ENCODE results near the gene ERLEC1.
A peak's percentile ranks its signal among the peaks of the same experiment; 100 is the strongest.
"Not testable (repeated sequence)": the region's sequence is repeated elsewhere in the genome, so short reads cannot be mapped to it uniquely, and the experiment has no call there.

ERLEC1 gene

DNA sequence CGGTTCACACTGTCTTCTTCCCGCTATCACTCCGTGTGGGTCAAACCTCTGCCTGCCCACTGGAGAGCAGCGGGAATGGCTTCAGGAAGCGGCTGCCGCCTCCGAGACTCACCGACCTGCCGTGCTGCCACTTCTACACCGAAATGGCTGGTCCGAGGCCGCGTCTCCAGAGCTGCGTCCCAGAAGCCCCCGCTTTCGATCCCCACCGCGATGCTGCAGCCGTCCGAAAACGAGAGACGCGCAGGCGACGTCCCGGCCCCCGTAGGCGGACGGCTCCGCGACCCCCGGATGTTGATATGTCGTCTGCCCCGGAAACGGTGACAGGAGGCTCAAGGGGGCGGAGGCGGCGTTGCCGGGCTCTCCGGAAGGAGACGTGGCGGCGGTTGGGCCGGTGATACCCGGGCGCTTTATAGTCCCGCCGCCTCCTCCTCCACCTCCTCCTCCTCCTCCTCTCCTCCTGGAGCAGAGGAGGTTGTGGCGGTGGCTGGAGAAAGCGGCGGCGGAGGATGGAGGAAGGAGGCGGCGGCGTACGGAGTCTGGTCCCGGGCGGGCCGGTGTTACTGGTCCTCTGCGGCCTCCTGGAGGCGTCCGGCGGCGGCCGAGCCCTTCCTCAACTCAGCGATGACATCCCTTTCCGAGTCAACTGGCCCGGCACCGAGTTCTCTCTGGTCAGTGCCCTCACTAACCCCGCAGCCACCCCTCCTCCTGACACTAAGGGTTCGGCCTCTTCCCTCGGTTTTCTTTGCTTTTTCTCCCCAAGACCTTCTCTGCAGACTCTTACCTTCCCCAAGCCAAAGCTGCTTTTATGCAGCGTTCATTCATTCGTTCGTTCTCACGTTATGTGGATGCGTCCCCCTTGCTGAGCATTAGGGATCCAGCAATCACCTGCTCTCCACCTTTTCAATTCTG lies at the start of gene ERLEC1, which contains the start of gene ASB3:
ERLEC1 (plus strand) TSS at position 340 of the 909 bp plus-strand sequence; CDS start at position 507, 167 bp downstream.
ASB3 (minus strand) TSS at position 249 of the 909 bp plus-strand sequence. CDS start 21,381 bp downstream, outside the sequence.
- peak; percentile 92 for DNase-seq

GRCh38 chr2:53737091-53737490 lies 49.8 kb upstream of the ERLEC1 start:
- no peak for DNase-seq

DNA sequence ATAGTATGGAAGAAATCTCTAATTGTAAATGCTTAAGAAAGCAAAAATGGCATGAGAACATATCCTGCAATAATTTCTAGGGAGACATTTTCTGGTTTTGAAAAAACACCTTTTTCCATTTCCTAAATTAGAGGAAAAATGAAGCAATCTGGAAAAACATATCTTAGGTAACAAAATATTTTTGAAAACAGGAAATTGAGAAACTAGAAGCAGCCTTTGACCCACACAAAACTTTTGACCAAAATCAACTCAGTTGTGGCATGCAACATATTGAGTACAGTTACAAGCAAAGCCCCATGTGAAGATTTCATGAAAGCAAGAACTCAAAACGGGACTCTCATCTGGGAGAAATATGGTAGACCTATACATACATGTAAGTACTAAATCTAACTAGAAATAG lies 47.8 kb upstream of the ERLEC1 start:
- no peak for DNase-seq

DNA sequence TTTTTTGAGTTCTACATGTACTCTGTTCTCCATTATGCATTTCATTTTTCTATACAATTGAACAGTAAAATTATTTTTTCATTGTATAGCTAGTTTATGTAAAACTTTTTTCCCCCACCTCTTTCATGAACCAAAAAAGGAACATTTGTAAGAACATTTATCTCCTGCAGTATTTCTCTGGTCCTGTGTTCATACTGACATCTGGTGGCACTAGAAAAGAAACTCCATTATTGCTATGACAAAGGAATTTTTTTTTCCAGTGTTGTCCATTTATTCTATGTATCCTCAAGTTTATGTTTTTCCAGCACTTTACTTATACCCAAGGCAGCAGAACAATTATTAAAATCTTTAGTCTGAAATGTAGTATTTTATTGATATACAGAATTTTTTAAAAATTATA lies 46.7 kb upstream of the ERLEC1 start:
- peak; percentile 39 for DNase-seq

DNA sequence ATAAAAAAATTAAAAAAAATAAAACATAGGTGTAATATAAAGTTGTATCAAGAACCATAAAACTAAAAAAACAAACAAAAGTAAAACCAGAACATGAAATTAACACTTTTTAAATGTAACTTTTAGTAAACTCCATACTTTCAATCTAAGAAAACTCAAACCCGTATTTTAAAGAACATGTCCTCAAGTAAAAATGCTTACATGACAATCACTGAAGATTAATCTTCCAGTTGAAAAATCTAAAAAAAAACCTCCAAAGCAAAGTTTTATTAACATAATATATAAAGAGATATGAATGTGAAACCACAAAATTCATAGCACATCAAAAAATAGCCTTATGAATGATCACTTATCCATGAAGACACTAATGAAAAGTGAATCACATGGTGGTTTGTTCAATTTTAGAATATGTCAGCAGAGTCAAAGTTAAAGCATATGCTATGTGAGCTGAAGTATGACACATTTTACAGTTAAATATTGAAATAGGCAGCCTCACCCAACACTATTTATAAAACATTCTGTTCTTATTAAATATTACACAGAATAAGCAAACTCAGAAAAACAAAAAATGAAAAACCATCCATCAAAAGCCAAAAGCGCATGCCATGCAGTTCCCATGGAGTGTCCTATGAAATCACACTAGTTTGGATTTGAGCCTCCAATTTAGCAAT lies 42.3 kb upstream of the ERLEC1 start:
- DNase-seq: peak; percentile 6

DNA sequence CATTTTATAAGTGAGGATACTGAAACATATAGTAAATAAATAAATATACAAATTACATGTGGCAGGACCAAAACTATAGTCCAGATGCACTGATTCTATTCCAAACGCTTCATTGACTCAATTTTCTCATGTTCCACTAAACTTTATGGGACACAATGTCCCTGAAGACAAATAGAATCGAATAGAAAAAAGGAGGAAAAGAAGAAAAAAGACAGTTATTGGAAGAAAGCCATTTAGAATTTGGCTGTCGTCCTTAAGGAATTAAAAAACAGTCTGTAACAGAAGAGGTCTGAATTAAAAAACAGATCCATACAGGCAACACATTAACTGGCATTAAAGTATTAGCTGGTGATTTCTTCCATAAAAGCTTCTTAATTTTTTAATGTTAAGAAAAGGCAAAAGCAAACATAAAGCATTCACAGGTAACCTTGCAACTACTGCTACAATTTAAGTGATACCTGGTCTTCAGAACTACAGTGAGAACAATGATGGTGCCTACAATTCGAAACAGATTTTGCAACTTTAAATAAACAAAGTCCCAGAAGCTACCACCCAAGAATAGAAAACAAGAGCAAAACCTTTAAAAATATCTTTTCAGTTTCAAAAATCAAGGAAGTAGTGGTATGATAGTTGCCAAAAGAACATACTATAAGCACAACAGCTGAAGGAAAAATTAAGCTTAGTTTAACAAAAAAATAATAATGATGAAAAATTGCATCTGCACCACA lies 36.6 kb upstream of the ERLEC1 start:
- no peak for DNase-seq

DNA sequence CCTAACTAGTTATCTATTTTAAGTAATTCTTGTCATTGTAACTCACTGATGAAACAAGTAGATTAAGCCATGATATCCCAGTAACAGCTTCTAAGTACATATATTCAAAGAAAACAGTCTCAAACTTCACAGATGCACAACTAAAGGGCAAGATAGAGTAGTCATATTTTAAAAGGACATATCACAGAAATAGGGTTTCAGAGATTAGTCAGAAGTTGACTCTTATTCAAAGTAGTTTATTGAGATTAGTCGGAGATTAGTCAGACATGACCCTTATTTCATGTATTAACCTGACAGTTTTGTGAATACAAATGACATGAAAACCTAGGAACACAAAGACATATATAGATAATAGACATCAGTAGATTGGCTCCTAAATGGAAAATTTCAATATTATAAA lies 35.1 kb upstream of the ERLEC1 start:
- peak; percentile 41 for DNase-seq

DNA sequence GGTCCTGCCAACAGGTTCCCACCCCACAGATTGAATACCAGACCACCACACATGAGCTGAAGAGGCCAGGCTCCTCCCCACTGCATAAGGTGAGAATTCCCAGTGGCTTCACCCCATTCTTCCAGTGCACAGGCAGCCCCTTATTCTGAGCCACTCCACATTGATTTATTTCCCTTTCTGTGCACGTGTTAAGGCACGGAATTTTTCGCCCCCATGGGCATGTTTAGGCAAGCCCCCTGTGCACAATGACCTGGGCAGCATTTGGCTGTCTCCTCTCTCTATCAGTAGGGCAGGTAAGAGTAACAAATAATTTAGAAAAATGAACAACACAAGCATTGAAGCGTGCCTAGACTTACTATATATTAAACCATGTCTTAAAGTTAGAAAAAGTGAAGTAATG lies 34.5 kb upstream of the ERLEC1 start:
- DNase-seq: no peak

GRCh38 chr2:53753041-53753440 lies 33.8 kb upstream of the ERLEC1 start:
- no peak for DNase-seq

DNA sequence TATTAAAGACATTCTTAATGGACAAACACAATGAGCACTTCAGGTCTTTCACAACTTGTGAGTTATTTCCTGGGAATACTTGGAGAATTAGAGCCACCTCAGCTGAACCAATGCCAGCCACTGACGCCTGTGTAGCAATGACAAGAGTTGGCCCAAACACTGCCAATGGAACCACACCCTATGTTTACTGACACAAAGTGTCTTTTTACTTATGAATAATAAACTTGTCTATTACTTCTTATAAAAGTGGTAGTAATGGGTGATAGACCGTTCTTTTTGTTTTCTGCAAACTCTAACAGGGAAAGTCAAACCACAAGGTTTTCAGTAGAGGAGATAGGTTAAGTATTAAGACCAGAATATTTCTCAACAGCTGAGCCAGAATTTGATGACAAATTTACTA lies 31.7 kb upstream of the ERLEC1 start:
- no peak for DNase-seq

DNA sequence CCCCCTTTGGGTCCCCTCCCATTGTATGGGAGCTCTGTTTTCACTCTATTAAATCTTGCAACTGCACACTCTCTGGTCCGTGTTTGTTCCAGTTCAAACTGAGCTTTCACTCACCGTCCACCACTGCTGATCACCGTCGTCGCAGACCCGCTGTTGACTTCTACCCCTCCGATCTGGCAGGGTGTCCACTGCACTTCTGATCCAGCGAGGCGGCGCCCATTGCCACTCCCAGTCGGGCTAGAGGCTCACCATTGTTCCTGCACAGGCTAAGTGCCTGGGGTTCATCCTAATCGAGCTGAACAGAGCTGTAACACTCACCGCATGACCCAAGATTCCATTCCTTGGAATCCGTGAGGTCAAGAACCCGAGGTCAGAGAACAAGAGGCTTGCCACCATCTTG lies 30.2 kb upstream of the ERLEC1 start:
- DNase-seq: no peak

DNA sequence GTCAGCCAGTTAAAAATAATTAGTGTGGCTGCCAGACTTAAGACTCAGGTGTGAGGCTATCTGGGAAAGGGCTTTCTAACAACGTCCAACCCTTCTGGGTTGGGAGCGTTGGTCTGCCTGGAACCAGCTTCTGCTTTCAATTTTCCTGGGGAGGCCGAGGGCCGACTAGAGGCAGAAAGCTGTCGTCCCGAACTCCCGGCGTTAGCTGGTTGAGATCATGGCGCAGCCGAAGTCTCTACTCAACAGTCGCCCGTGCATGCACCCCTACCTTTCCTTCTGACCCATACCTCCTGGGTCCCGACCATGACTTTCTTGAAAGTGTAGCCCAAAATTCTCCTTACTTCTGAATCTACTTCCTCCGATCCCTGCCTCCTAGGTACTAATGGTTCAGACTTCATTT lies 29.6 kb upstream of the ERLEC1 start:
- DNase-seq: not testable (repeated sequence)

GRCh38 chr2:53765767-53766166 lies 21.1 kb upstream of the ERLEC1 start:
- DNase-seq: no peak

- peak; percentile 72 for DNase-seq
These were observed 19.2 kb upstream of the ERLEC1 start, which contains the start of gene CHAC2 for GRCh38 chr2:53767405-53768241. CHAC2 (plus strand) TSS chr2:53767804; CDS start chr2:53767887, 83 bp downstream.

GRCh38 chr2:53768242-53768542 lies 18.7 kb upstream of the ERLEC1 start:
- DNase-seq: peak; percentile 32

DNA sequence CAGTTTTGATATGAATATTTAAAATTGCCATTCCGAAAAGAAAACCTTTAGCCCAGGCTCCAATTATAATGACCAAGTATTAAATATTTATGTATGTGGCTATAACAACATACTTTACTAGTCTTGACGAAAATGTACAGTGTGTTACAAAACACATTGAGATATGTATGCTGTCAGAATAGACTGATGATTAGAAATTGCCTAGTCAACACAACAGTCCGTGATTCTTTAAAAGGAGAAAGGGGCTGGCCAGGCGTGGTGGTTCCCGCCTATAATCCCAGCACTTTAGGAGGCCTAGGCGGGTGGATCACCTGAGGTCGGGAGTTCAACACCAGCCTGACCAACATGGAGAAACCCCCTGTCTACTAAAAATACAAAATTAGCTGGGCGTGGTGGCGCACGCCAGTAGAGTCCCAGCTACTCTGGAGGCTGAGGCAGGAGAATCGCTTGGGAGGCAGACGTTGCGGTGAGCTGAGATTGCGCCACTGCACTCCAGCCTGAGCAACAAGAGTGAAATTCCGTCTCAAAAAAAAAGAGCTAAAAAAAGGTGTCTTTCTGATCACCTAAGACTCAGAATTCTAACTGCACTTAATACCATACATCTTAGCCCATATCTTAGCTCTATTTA lies 17.4 kb upstream of the ERLEC1 start:
- no peak for DNase-seq

DNA sequence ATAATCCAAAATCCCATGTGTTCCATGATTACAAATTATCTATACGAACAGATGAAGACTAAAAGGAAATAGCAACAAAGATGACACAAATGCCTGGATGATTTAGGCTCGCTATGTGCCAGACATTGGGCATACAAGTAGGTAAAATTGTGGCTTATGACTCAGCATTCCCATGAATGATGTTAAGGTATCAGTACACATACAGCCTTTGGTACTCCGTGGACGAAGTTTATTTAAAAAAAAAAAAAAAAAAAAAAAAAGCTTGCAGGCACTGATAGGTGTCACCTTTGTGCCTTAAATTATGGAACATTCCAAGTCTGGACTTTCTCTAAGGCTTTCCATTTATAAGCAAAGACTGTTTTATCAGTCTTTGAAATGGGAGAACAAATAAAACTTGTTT lies 16.6 kb upstream of the ERLEC1 start:
- no peak for DNase-seq

GRCh38 chr2:53777134-53777533 lies 9.7 kb upstream of the ERLEC1 start:
- DNase-seq: no peak

GRCh38 chr2:53778536-53779162 lies 8.2 kb upstream of the ERLEC1 start:
- no peak for DNase-seq

GRCh38 chr2:53780056-53780455 lies 6.8 kb upstream of the ERLEC1 start:
- no peak for DNase-seq

DNA sequence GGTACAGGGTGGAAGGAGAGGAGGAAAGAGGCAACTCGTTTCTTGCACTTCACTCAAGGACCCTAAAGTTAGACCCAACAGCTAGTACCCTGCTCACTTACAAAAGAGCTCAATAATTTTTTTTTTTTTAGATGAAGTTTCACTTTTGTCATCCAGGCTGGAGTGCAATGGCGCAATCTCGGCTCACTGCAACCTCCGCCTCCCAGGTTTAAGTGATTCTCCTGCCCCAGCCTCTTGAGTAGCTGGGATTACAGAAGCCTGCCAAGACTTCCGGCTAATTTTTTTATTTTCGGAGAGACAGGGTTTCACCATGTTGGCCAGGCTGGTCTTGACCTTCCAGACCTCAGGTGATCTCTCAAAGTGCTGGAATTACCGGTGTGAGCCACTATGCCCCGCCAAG lies 4.2 kb upstream of the ERLEC1 start:
- no peak for DNase-seq

DNA sequence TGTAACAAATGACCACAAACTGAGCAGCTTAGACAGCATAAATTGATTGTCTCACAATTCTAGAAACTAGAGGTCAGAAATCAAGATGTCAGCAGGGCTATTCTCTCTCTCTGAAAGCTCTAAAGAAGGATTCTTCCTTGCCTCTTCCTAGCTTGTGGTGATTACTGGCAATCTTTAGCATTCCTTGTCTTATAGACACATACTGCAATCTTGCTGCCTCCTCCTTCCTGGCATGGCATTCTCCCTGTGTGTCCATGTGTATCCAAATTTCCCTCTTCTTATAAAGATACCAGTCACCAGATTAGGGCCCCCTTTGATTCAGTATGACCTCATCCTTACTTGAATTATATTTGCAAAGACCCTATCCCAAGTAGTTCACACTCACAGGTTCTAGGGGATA lies 2.4 kb upstream of the ERLEC1 start:
- peak; percentile 11 for DNase-seq

All from fibroblast of skin of right quadriceps (primary cell).